ENCODE data around the gene NHERF2.

The NHERF2 gene

GRCh38 chr16:2003827-2004641 lies 22.7 kb upstream of the NHERF2 start:
- DNase-seq (ENCODE audit: extremely low read depth, low read depth): peak; percentile 42
- TF ChIP-seq, protein P1, sequence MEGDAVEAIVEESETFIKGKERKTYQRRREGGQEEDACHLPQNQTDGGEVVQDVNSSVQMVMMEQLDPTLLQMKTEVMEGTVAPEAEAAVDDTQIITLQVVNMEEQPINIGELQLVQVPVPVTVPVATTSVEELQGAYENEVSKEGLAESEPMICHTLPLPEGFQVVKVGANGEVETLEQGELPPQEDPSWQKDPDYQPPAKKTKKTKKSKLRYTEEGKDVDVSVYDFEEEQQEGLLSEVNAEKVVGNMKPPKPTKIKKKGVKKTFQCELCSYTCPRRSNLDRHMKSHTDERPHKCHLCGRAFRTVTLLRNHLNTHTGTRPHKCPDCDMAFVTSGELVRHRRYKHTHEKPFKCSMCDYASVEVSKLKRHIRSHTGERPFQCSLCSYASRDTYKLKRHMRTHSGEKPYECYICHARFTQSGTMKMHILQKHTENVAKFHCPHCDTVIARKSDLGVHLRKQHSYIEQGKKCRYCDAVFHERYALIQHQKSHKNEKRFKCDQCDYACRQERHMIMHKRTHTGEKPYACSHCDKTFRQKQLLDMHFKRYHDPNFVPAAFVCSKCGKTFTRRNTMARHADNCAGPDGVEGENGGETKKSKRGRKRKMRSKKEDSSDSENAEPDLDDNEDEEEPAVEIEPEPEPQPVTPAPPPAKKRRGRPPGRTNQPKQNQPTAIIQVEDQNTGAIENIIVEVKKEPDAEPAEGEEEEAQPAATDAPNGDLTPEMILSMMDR (IDR thresholded peaks at IDR 0.05; ENCODE audit: low read depth, low read length): peak; percentile 89

- no peak for DNase-seq (ENCODE audit: extremely low read depth, low read depth)
Observed at GRCh38 chr16:2004795-2005517, 21.7 kb upstream of the NHERF2 start.

DNA sequence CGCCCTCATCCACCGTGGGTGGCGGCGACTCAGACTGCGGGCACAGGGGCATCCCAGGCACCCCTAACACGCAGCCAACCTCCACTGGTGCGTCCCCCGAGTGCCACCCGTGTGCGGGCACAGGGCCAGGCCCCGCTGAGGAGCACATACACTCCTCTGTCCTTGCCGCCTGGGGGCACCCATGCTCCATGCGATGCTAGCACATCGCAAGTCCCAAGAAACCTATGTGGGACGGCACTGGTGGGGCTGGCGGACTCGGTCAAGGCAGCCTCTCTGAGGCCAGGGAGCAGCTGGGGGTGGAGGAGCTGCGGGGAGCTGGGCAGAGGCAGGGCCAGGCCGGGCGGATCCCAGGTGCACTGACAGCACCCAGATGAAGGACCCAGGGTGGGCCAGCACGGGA lies 21.1 kb upstream of the NHERF2 start:
- no peak for DNase-seq (ENCODE audit: extremely low read depth, low read depth)
- TF ChIP-seq, protein P1 (IDR thresholded peaks at IDR 0.05; ENCODE audit: low read depth, low read length): no peak

More at GRCh38 chr16:2004795-2005517, 21.7 kb upstream of the NHERF2 start:
- TF ChIP-seq, protein P1 (IDR thresholded peaks at IDR 0.05; ENCODE audit: low read depth, low read length): no peak

GRCh38 chr16:2006317-2006716 lies 20.4 kb upstream of the NHERF2 start:
- TF ChIP-seq, protein P1 (IDR thresholded peaks at IDR 0.05; ENCODE audit: low read depth, low read length): no peak
- DNase-seq (ENCODE audit: extremely low read depth, low read depth): no peak

GRCh38 chr16:2007081-2007836 lies 19.4 kb upstream of the NHERF2 start:
- DNase-seq (ENCODE audit: extremely low read depth, low read depth): no peak
- TF ChIP-seq, protein P1 (IDR thresholded peaks at IDR 0.05; ENCODE audit: low read depth, low read length): no peak

- TF ChIP-seq, protein P1 (IDR thresholded peaks at IDR 0.05; ENCODE audit: low read depth, low read length): no peak
- DNase-seq (ENCODE audit: extremely low read depth, low read depth): peak; percentile 69
Observed at GRCh38 chr16:2008009-2008526, 18.6 kb upstream of the NHERF2 start.
